ENCODE data around the gene CDK5RAP2. TPM values are rescaled to one million over a fixed set of nuclear protein-coding genes. Genes with fewer than 3 reads are reported as not detected.
"Not testable (repeated sequence)": the region's sequence is repeated elsewhere in the genome, so short reads cannot be mapped to it uniquely, and the experiment has no call there.

Gene CDK5RAP2
- total RNA-seq, 1 donor from 2014 or later, result 33.6 TPM

- Histone ChIP-seq H3K27me3 (no peaks in the 10 kb centered on the region), H3K4me3 (no peak overlapping the region), H3K36me3 (peaks cover 6 to 61% of the 10 kb centered on the region in 2 donors), H3K9me3 (peaks cover 0 to 11% of the 10 kb centered on the region in 2 donors), H3K4me1 (no peaks in the 10 kb centered on the region), H3K27ac (no peak overlapping the region)
- DNase-seq (ENCODE audit: low spot score in 2 of 2), result no peak
- intact Hi-C loops (cut with DNase I), result no loop called here
- no peak for TF ChIP-seq CTCF (IDR thresholded peaks at IDR 0.05)
Observed at GRCh38 chr9:120507936-120508510, 71.9 kb downstream of the CDK5RAP2 start.

- no peaks in the 10 kb centered on the region for H3K4me1 ChIP-seq
- no peak overlapping the region for H3K27ac ChIP-seq
- intact Hi-C loops (cut with DNase I), result no loop called here
- peaks cover 0 to 54% of the 10 kb centered on the region in 2 donors for H3K36me3 ChIP-seq
- no peaks in the 10 kb centered on the region for H3K27me3 ChIP-seq
- DNase-seq (ENCODE audit: low spot score in 2 of 2), result no peak
- H3K9me3 ChIP-seq, result peaks cover 0 to 11% of the 10 kb centered on the region in 2 donors
- H3K4me3 ChIP-seq, result no peak overlapping the region
- TF ChIP-seq CTCF (IDR thresholded peaks at IDR 0.05), result no peak
Observed at GRCh38 chr9:120505186-120505585, 74.8 kb downstream of the CDK5RAP2 start.

GRCh38 chr9:120500733-120501132, 79.2 kb downstream of the CDK5RAP2 start:
- Histone ChIP-seq H3K36me3 (peaks cover 0 to 29% of the 10 kb centered on the region in 2 donors), H3K27ac (no peak overlapping the region)

GRCh38 chr9:120497865-120498264, 82.1 kb downstream of the CDK5RAP2 start:
- H3K9me3 ChIP-seq; DNase-seq (ENCODE audit: low spot score in 2 of 2); intact Hi-C loops (cut with DNase I); H3K4me1 ChIP-seq; H3K4me3 ChIP-seq; H3K27ac ChIP-seq; H3K27me3 ChIP-seq: not testable (repeated sequence)
- H3K36me3 ChIP-seq, result peaks cover 0 to 16% of the 10 kb centered on the region in 2 donors

More at GRCh38 chr9:120500733-120501132, 79.2 kb downstream of the CDK5RAP2 start:
- intact Hi-C loops (cut with DNase I), result no loop called here
- H3K4me1 ChIP-seq, result no peaks in the 10 kb centered on the region
- H3K27me3 ChIP-seq, result no peaks in the 10 kb centered on the region
- no peak for DNase-seq (ENCODE audit: low spot score in 2 of 2)
- no peak for TF ChIP-seq CTCF (IDR thresholded peaks at IDR 0.05)
- no peak overlapping the region for H3K4me3 ChIP-seq
- no peaks in the 10 kb centered on the region for H3K9me3 ChIP-seq

GRCh38 chr9:120496438-120496837, 83.5 kb downstream of the CDK5RAP2 start:
- H3K36me3 ChIP-seq; H3K27ac ChIP-seq; H3K9me3 ChIP-seq; H3K4me3 ChIP-seq; H3K4me1 ChIP-seq; DNase-seq (ENCODE audit: low spot score in 2 of 2); H3K27me3 ChIP-seq; intact Hi-C loops (cut with DNase I): not testable (repeated sequence)

- intact Hi-C loops (cut with DNase I), result no loop called here
- H3K27ac ChIP-seq, result no peak overlapping the region
- TF ChIP-seq CTCF (IDR thresholded peaks at IDR 0.05), result no peak
- no peaks in the 10 kb centered on the region for H3K27me3 ChIP-seq
- no peaks in the 10 kb centered on the region for H3K4me1 ChIP-seq
- H3K9me3 ChIP-seq, result no peaks in the 10 kb centered on the region
- DNase-seq (ENCODE audit: low spot score in 2 of 2), result no peak
- H3K4me3 ChIP-seq, result no peak overlapping the region
- H3K36me3 ChIP-seq, result peaks cover 10 to 19% of the 10 kb centered on the region in 2 donors
Observed at GRCh38 chr9:120490888-120491595, 88.9 kb downstream of the CDK5RAP2 start.

All from ascending aorta (tissue), 2 donors.